Measurements from ENCODE around the gene PRPF40B.

PRPF40B gene

DNA sequence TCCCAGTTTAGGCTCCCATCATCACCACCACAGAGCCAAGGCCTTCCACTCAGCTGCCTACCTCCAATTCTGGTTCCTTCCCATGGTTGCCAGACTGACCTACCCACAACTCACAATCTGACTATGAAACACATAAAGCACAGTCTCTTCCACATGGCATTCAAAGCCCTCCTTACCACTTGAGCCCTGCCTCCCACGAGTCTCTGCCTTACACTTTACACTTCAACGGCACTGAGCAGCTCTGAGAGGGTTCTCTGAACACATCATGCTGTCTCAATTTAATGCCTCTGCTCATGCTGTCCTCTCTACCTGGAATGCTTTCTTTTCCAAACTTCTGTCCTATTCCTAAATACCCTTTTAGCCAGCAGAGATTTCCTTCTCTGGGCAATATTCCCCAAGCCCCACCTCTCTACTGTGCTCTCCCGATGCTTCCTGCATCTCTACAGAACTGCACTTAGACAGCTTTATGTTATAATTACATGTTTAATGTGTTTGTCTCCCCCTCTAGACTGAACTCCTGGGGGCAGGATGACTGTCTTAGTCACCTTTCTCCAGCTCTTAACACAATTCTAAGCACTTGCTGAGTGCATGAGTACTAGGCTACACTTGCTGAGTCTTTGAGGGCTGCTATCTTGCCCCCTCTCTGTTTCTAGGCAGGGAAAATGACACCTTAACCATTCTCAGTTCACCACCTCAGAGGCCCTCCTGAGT is 60.4 kb downstream of the PRPF40B start:
- H3K27me3 ChIP-seq (ENCODE audit: control insufficient read depth in 1 of 2, insufficient read depth in 2 of 2, low read length in 2 of 2): no peaks in the 10 kb centered on the region
- H3K9ac ChIP-seq (ENCODE audit: low read depth in 1 of 2, low read length in 2 of 2): no peak overlapping the region
- no peak overlapping the region for H3K4me3 ChIP-seq (ENCODE audit: low read depth in 1 of 2, low read length in 2 of 2)
- no peaks in the 10 kb centered on the region for H3K36me3 ChIP-seq (ENCODE audit: control insufficient read depth in 1 of 2, insufficient read depth in 2 of 2, low read length in 2 of 2)
- no peaks in the 10 kb centered on the region for H3K9me3 ChIP-seq (ENCODE audit: control insufficient read depth in 1 of 2, low read length in 2 of 2)
- no peak overlapping the region for H3K27ac ChIP-seq (ENCODE audit: low read depth, low read length)
- peaks cover 0 to 9% of the 10 kb centered on the region in 2 donors for H3K4me1 ChIP-seq (ENCODE audit: control insufficient read depth in 1 of 2, insufficient read depth in 2 of 2, low read length in 2 of 2)

DNA sequence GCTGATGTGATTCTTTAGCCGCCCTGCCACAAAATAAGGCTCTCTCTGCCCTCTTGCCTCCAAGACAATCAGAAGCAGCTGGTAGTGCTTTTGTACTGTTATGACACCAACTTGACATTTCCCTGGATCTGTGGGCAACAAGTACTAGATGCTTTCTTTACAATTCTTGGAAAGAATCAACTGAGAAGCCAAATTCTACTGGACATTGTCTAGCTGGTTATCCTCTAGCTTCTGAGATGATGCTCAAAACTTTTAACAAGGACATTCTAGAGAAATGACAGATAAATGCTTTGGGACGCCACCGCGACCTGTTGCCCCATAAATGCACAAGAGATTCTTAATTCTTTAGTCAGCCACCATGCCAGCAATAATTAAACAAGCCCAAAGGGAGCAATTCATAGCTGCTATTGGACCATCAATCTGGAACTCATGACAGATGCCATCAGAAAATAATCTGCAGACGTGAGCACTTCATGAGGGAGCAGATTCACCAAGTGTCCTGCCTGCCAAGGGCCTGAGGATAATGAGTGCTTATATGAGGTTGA is 61.0 kb downstream of the PRPF40B start:
- H3K4me3 ChIP-seq (ENCODE audit: low read depth in 1 of 2, low read length in 2 of 2): no peak overlapping the region
- H3K27me3 ChIP-seq (ENCODE audit: control insufficient read depth in 1 of 2, insufficient read depth in 2 of 2, low read length in 2 of 2): no peaks in the 10 kb centered on the region
- H3K9ac ChIP-seq (ENCODE audit: low read depth in 1 of 2, low read length in 2 of 2): no peak overlapping the region
- H3K4me1 ChIP-seq (ENCODE audit: control insufficient read depth in 1 of 2, insufficient read depth in 2 of 2, low read length in 2 of 2): peaks cover 1 to 9% of the 10 kb centered on the region in 2 donors
- H3K9me3 ChIP-seq (ENCODE audit: control insufficient read depth in 1 of 2, low read length in 2 of 2): no peaks in the 10 kb centered on the region
- H3K36me3 ChIP-seq (ENCODE audit: control insufficient read depth in 1 of 2, insufficient read depth in 2 of 2, low read length in 2 of 2): no peaks in the 10 kb centered on the region
- no peak overlapping the region for H3K27ac ChIP-seq (ENCODE audit: low read depth, low read length)

DNA sequence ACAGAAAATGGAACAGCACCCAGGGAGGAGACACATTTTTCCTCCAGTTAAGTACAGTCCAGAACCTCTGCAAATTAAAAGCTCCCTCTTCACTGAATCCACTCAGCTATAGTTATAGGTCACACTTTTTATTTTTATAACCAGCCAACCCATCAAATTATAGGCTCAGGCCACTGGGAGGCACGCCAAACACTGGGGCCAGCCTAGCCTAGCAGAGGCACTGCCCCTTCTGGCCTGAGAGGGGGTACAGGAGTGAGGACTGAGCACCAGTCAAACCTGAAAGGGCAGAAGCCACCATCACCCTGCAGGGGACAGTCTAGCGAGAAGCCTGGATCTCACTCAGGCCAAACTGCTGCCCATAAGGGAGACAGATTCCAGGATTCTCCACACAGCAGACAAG is 64.6 kb downstream of the PRPF40B start:
- no peak overlapping the region for H3K9ac ChIP-seq (ENCODE audit: low read depth in 1 of 2, low read length in 2 of 2)
- no peaks in the 10 kb centered on the region for H3K9me3 ChIP-seq (ENCODE audit: control insufficient read depth in 1 of 2, low read length in 2 of 2)
- H3K27me3 ChIP-seq (ENCODE audit: control insufficient read depth in 1 of 2, insufficient read depth in 2 of 2, low read length in 2 of 2): no peaks in the 10 kb centered on the region
- H3K4me1 ChIP-seq (ENCODE audit: control insufficient read depth in 1 of 2, insufficient read depth in 2 of 2, low read length in 2 of 2): peaks cover 5 to 9% of the 10 kb centered on the region in 2 donors
- H3K4me3 ChIP-seq (ENCODE audit: low read depth in 1 of 2, low read length in 2 of 2): no peak overlapping the region
- no peaks in the 10 kb centered on the region for H3K36me3 ChIP-seq (ENCODE audit: control insufficient read depth in 1 of 2, insufficient read depth in 2 of 2, low read length in 2 of 2)
- no peak overlapping the region for H3K27ac ChIP-seq (ENCODE audit: low read depth, low read length)

DNA sequence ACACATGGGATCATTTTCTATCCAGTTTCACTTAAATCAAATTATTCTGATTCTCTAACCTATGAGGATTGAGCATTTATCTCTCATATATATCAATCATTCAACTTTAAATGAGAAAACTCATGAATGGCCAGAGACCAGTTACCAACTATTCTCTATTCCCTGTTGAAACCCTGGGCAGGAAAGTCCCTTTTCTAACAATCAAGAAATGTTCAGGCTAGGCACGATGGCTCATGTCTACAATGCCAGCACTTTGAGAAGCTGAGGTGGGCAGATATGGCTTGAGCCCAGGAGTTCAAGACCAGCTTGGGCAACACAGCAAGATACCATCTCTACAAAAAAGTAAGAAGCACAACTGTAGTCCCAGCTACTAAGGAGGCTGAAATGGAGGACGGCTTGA is 65.9 kb downstream of the PRPF40B start:
- H3K4me3 ChIP-seq (ENCODE audit: low read depth in 1 of 2, low read length in 2 of 2): no peak overlapping the region
- H3K36me3 ChIP-seq (ENCODE audit: control insufficient read depth in 1 of 2, insufficient read depth in 2 of 2, low read length in 2 of 2): no peaks in the 10 kb centered on the region
- H3K27me3 ChIP-seq (ENCODE audit: control insufficient read depth in 1 of 2, insufficient read depth in 2 of 2, low read length in 2 of 2): no peaks in the 10 kb centered on the region
- H3K9me3 ChIP-seq (ENCODE audit: control insufficient read depth in 1 of 2, low read length in 2 of 2): no peaks in the 10 kb centered on the region
- H3K4me1 ChIP-seq (ENCODE audit: control insufficient read depth in 1 of 2, insufficient read depth in 2 of 2, low read length in 2 of 2): peaks cover 1 to 5% of the 10 kb centered on the region in 2 donors
- no peak overlapping the region for H3K9ac ChIP-seq (ENCODE audit: low read depth in 1 of 2, low read length in 2 of 2)
- H3K27ac ChIP-seq (ENCODE audit: low read depth, low read length): no peak overlapping the region

DNA sequence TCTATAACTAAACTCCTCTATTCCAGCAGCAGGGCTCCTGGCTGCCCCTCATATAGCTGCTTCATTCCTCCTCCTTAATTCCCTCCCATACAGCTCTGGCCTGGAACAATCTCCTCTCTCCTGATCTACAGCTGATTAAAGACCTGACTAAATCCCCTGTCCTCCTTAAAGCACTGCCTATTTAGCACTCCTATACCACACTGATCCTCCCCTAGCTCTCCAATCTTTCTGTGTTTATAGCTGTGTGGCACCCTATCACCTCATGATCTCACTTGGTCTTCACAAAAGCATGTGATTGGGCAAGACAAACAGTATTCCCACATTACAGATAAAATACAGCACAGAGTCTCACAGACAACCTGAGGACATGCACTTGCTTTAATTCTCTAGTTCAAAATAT is 66.4 kb downstream of the PRPF40B start:
- Histone ChIP-seq H3K4me1 (ENCODE audit: control insufficient read depth in 1 of 2, insufficient read depth in 2 of 2, low read length in 2 of 2) (peaks cover 0 to 5% of the 10 kb centered on the region in 2 donors), H3K27ac (ENCODE audit: low read depth, low read length) (no peak overlapping the region), H3K36me3 (ENCODE audit: control insufficient read depth in 1 of 2, insufficient read depth in 2 of 2, low read length in 2 of 2) (no peaks in the 10 kb centered on the region), H3K9ac (ENCODE audit: low read depth in 1 of 2, low read length in 2 of 2) (no peak overlapping the region), H3K27me3 (ENCODE audit: control insufficient read depth in 1 of 2, insufficient read depth in 2 of 2, low read length in 2 of 2) (no peaks in the 10 kb centered on the region), H3K4me3 (ENCODE audit: low read depth in 1 of 2, low read length in 2 of 2) (no peak overlapping the region), H3K9me3 (ENCODE audit: control insufficient read depth in 1 of 2, low read length in 2 of 2) (no peaks in the 10 kb centered on the region)

DNA sequence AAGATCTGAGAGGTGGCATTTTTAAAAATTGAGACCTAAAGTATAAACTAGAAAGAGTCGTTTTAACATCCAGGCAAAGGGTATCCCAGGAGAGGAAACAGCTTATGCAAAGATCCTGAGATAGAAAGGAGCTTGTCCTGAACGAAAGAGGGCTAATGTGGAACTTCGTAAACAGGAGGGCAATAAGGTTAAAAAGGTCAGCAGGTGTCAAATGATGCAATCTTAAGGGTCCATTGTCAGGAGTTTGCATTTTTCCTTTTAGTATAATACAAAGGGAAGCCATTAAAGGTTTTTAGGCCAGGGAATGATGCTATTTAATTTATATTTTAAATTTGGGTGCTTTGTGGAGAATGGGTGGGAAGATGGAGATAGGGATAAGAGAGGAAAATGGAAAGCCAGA is 69.5 kb downstream of the PRPF40B start:
- Histone ChIP-seq H3K36me3 (ENCODE audit: control insufficient read depth in 1 of 2, insufficient read depth in 2 of 2, low read length in 2 of 2) (no peaks in the 10 kb centered on the region), H3K27me3 (ENCODE audit: control insufficient read depth in 1 of 2, insufficient read depth in 2 of 2, low read length in 2 of 2) (no peaks in the 10 kb centered on the region), H3K27ac (ENCODE audit: low read depth, low read length) (no peak overlapping the region), H3K4me1 (ENCODE audit: control insufficient read depth in 1 of 2, insufficient read depth in 2 of 2, low read length in 2 of 2) (peaks cover 1 to 5% of the 10 kb centered on the region in 2 donors), H3K9me3 (ENCODE audit: control insufficient read depth in 1 of 2, low read length in 2 of 2) (no peaks in the 10 kb centered on the region), H3K9ac (ENCODE audit: low read depth in 1 of 2, low read length in 2 of 2) (no peak overlapping the region), H3K4me3 (ENCODE audit: low read depth in 1 of 2, low read length in 2 of 2) (no peak overlapping the region)

DNA sequence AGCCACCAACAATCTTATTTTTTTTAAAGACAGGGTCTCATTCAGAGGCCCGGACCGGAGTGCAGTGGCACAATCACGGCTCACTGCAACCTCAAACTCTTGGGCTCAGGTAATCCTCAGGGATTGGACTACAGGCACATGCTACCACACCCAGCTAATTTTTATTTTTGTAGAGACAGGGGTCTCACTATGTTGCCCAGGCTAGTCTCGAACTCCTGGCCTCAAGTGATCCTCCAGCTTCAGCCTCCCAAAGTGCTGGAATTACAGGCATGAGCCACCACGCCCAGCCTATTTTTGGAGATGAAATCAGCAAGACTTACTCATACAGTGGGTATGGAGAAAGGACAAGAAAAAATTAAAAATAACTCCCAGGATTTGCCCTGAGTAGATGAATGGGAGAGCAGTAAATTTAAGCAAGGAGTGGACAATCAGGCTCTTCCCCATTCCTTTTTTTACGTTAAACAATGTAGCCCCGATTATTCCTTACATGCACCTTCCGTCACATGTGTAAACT is 70.6 kb downstream of the PRPF40B start:
- no peaks in the 10 kb centered on the region for H3K27me3 ChIP-seq (ENCODE audit: control insufficient read depth in 1 of 2, insufficient read depth in 2 of 2, low read length in 2 of 2)
- peaks cover 5 to 13% of the 10 kb centered on the region in 2 donors for H3K4me1 ChIP-seq (ENCODE audit: control insufficient read depth in 1 of 2, insufficient read depth in 2 of 2, low read length in 2 of 2)
- H3K4me3 ChIP-seq (ENCODE audit: low read depth in 1 of 2, low read length in 2 of 2): no peak overlapping the region
- no peaks in the 10 kb centered on the region for H3K9me3 ChIP-seq (ENCODE audit: control insufficient read depth in 1 of 2, low read length in 2 of 2)
- no peak overlapping the region for H3K27ac ChIP-seq (ENCODE audit: low read depth, low read length)
- H3K36me3 ChIP-seq (ENCODE audit: control insufficient read depth in 1 of 2, insufficient read depth in 2 of 2, low read length in 2 of 2): no peaks in the 10 kb centered on the region
- H3K9ac ChIP-seq (ENCODE audit: low read depth in 1 of 2, low read length in 2 of 2): no peak overlapping the region

Measured in duodenal mucosa (tissue), 2 donors.